Measurements from ENCODE around the gene MYH10.
"Not testable (repeated sequence)": the region's sequence is repeated elsewhere in the genome, so short reads cannot be mapped to it uniquely, and the experiment has no call there.

The MYH10 gene

DNA sequence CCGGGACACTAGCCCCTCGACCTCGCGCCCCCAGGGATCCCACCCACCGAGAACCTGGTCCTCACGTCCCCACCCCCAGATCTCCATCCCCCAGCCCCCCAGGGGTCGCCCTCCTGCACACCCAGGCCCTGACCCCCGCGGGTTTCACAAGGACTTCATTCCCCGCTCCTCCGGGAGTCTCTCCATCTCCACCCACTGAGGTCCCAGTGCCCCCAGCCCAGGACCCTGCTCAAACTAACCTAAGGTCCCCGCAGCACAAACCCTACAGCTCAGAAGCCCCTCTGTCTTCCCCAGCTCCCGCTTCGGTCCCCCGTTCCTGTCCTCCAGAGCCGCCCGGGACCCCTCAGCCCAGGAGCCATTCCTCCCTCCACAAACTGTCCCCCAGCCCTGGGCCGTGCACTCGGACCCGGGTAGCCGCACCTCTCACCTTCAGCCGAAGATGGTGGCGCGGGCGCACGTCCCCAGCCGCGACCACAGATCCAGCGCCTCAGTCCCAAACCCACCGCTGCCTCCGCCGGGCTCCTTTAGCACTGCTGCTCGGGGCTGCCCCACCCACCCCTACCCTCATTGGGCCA lies at the start of gene MYH10:
MYH10 (minus strand) TSS at position 499 of the 575 bp plus-strand sequence. CDS start 7,479 bp downstream, outside the sequence.
- no peak for DNase-seq (ENCODE audit: low read depth in 3 of 3)

DNA sequence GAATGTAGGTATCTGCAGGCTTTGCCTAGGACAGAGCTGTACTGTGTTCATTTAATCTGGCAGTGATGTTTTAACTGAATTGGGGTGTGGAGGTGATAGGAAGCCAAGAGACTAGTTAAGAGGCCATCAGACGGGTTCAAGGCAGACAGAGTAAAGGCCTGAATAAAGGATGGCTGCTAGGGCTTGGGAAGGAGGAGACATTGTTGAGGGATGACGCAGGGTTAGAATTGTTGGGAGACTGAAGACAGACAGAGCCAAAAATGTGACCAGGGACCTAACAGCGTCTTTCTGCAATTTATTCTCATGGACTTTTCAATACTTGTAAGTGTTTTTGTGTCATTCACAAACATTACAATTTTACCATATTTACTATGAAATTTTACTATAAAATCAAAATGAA lies 48.6 kb upstream of the MYH10 start:
- DNase-seq (ENCODE audit: low read depth in 3 of 3): no peak

DNA sequence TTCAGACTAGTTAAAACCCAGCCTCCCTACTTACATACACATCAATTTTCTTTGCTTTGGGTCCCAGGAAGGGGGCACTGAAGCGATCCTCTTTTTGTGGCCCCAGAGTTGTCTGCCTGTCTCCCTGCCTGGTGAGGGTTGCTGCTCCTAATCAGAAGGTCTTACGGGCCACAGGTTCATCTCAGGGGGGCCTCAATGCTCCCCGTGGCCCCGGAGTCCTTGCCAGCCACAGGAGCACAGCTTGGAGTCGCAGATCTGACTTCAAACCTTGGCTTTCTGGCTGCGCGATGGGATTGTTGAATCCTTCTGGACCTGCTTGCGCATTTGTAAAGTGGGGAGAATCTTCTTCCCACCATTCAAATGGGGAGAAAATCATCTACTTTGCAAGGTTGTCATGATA lies 44.8 kb upstream of the MYH10 start:
- DNase-seq (ENCODE audit: low read depth in 3 of 3): no peak

- DNase-seq (ENCODE audit: low read depth in 3 of 3): no peak
Observed at GRCh38 chr17:8674344-8675305, 44.1 kb upstream of the MYH10 start.

DNA sequence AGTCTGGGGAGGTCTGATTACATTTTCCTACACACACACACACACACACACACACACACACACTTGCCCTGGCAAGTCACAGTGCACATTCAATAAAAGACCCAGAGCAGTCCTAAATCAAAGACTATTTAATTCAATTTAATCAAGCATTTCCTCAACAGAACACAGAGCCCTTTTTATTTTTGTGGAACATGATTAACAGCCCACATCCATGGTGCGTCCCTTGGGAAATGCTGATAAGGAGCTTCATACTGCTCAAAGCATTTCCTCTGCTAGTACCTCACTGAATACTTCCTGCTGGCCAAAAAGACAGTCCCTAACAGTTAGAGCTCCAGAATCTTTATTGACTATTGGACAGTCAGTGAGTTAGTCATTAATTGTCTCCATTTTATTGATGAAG lies 43.1 kb upstream of the MYH10 start:
- no peak for DNase-seq (ENCODE audit: low read depth in 3 of 3)

DNA sequence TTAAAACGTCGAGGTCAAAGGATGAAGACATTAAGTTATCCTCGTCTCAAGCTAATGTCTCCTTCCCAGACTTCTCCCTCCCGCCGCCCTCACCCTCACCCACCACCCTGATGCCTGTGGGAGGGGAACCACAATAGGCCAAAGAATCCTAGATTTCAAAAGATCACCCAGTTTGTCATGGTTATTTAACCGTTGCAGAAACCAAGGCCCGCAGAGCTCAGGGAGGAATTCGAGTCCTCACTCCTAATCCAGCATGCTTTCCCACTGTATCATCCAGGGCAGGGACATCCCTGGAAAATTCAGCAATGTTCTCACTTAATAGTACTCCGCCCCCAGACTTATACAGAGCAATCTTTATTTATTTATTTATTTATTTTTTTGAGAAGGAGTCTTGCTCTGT lies 41.8 kb upstream of the MYH10 start:
- no peak for DNase-seq (ENCODE audit: low read depth in 3 of 3)

- DNase-seq (ENCODE audit: low read depth in 3 of 3): no peak
Observed at GRCh38 chr17:8670421-8670820, 39.9 kb upstream of the MYH10 start.

- DNase-seq (ENCODE audit: low read depth in 3 of 3): no peak
Observed at GRCh38 chr17:8668176-8668740, 37.7 kb upstream of the MYH10 start.

- DNase-seq (ENCODE audit: low read depth in 3 of 3): no peak
Observed at GRCh38 chr17:8667421-8667820, 36.9 kb upstream of the MYH10 start.

DNA sequence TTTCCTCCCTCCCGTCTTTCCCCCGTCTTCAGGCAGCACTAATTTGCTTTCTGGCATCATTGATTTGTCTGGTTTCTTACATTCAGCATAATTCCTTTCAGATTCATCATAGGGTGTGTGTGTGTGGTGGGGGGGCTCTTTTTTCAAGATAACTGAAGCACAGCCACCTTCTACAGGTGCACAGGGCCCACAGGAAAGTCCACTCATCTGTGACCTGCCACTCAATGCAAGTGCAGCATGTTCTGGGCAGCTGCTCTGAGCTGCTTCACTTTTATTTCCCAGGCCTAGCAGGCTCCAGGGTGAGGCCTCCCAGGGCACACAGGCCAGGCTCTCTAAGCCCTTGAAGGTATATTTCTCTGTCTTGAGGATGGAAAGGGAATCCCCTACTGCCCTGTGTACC lies 35.2 kb upstream of the MYH10 start:
- DNase-seq (ENCODE audit: low read depth in 3 of 3): no peak

DNA sequence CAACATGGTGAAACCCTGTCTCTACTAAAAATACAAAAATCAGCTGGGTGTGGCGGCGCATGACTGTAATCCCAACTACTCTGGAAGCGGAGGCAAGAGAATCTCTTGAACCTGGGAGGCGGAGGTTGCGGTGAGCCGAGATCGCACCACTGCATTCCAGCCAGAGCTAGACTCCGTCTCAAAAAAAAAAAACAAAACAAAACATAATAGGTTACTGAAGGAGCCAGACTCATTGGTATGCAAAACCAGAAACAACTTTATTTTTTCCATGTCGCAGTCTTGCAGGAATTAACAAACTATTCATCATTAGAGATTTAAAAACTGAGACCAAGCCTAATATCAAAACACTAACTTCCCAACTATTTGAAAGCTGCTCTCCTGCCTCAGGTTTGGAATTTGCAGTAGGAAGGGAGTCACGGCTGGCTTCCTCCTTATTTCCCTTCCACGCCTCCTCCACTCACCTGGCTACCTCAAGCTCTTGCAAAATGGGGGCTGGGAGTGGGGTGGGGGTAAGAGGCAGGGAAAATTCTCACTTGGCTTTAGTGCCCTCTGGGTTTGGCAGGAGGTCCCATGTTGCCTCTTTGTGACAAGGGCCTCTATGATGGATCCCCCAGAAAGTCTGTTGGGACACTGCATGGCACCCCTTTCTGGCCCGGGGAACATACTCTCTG lies 34.1 kb upstream of the MYH10 start:
- DNase-seq (ENCODE audit: low read depth in 3 of 3): no peak

DNA sequence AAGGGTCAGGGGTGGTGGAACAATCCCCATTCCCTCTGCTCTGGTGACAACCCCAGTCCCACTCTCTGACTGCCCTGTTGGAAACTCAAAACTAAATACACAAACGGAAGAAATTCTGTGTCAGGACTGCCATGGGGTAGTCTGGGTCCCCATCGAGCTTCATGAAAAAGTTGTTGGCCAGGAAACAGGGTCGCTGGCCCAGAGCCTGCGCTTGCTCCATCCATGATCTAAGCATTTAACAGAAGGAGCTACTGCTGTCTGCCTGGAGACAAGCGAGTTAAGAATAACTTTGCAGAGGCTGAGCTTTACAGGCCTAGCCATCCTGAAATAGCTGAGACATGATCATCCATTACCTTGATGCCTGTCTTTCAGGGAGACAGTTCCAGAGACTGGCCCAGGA lies 32.4 kb upstream of the MYH10 start:
- DNase-seq (ENCODE audit: low read depth in 3 of 3): no peak

- no peak for DNase-seq (ENCODE audit: low read depth in 3 of 3)
Observed at GRCh38 chr17:8662076-8662831, 31.7 kb upstream of the MYH10 start.

DNA sequence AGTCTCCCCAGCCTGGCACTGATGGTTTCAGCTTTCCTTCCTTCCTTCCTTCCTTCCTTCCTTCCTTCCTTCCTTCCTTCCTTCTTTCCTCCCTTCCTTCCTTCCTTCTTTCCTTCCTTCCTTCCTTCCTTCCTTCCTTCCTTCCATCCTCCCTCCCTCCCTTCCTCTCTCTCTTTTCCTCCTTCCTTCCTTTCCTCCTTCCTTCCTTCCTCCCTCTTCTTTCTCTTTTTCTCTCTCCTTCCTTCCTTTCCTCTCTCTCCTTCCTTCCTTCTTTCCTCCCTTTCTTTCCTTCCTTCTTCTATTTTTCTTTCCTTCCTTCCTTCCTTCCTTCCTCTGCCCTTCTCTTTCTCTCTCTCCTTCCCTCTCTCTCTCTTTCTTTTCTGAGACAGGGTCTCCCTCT lies 30.2 kb upstream of the MYH10 start:
- DNase-seq (ENCODE audit: low read depth in 3 of 3): not testable (repeated sequence)

DNA sequence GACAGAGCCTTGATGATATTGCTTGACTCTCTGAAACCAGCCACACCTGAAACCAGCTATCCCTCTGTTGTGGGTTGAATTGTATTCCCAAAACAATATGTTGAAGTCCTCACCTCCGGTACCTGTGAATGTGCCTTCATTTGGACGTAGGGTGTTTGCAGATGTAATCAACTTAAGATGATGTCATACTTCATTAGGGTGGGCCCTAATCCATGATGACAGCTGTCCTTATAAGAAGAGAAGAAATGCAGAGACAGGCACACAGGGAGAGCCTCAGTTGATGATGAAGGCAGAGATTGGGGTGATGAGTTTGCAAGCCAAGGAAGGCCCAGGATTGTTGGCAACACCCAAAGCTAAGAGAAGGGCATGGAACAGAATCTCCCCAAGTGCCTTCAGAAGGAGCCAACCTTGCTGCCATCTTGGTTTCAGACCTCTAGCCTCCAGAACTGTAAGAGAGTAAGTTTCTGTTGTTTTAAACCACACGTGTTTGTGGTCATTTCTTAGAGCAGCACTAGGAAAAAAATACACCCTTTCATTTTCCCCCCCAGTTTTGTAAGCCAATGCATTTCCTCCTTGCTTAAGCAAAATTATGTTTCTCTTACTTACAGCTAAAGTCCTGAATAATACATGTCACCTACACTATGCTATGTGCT lies 29.4 kb upstream of the MYH10 start:
- no peak for DNase-seq (ENCODE audit: low read depth in 3 of 3)

GRCh38 chr17:8658810-8659209 lies 28.3 kb upstream of the MYH10 start:
- DNase-seq (ENCODE audit: low read depth in 3 of 3): no peak

DNA sequence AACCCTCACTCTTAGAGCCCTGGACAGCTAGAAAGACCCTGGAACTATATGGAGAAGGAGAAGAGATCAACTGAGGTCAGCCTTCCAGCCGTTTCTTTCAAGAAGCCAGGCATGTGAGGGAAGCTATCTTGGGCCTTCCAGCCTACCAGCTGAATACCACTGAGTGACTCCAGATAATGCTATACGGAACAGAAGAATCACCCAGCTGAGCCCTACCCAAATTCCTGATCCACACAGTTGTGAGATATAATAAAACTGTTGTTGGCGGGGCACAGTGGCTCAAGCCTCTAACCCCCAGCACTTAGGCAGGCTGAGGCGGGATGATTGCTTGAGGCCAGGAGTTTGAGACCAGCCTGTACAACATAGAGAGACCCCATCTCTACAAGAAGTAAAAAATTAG lies 26.2 kb upstream of the MYH10 start:
- DNase-seq (ENCODE audit: low read depth in 3 of 3): no peak

DNA sequence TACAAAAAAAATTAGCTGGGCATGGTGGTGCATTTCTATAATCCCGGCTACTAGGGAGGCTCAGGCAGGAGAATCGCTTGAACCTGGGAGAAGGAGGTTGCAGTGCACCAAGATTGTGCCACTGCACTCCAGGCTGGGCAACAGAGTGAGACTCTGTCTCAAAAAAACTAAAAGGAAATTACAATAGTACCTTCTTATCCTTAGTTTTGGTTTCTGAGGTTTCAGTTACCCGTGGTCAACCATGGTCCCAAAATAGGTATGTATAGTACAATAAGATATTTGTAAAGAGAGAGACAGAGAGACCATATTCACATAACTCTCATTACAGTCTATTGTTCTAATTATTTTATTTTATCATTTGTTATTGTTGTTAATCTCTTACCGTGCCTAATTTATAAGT lies 24.3 kb upstream of the MYH10 start:
- no peak for DNase-seq (ENCODE audit: low read depth in 3 of 3)

DNA sequence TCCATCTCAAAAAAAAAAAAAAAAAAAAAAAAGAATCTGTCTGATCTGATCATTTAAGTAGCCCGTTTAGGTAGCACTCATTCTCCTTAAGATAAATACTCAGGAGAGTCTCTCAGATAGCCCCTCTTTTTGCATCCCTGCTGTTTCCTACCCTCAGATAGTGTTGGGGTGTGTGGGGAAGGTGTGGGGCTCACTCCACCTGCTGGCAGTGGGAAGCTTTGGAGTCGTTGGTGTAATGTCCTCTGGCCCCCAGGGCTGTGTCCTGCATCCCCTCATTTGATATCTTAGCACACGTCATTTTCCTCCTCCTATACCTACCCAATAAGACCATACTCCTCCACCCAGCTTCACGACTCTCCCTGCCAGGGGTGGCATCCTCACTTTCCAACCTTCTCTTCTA lies 20.5 kb upstream of the MYH10 start:
- DNase-seq (ENCODE audit: low read depth in 3 of 3): no peak

GRCh38 chr17:8650119-8650499 lies 19.6 kb upstream of the MYH10 start:
- DNase-seq (ENCODE audit: low read depth in 3 of 3): no peak
